GM10266 (cell line): ENCODE data around the gene ACADL.

Experiments used
- DNase-seq: peaks from one replicate; pipeline ENCODE4 v3.0.0; 2012; ENCODE audit errors: extremely low spot score
- CTCF ChIP-seq: IDR thresholded peaks from 2 replicates; pipeline ENCODE4 v1.5.1; 2012; ENCODE audit warnings: mild to moderate bottlenecking, low read depth; ENCODE audit not compliant: control insufficient read depth, insufficient read depth; ENCODE audit errors: missing control alignments

ACADL gene

GRCh38 chr2:210147614-210148013 is 77.6 kb downstream of the ACADL start:
- no peak for DNase-seq
- TF ChIP-seq CTCF, result no peak
